ENCODE data around the gene SLC27A5.
A peak's percentile ranks its signal among the peaks of the same experiment; 100 is the strongest.

Gene SLC27A5

DNA sequence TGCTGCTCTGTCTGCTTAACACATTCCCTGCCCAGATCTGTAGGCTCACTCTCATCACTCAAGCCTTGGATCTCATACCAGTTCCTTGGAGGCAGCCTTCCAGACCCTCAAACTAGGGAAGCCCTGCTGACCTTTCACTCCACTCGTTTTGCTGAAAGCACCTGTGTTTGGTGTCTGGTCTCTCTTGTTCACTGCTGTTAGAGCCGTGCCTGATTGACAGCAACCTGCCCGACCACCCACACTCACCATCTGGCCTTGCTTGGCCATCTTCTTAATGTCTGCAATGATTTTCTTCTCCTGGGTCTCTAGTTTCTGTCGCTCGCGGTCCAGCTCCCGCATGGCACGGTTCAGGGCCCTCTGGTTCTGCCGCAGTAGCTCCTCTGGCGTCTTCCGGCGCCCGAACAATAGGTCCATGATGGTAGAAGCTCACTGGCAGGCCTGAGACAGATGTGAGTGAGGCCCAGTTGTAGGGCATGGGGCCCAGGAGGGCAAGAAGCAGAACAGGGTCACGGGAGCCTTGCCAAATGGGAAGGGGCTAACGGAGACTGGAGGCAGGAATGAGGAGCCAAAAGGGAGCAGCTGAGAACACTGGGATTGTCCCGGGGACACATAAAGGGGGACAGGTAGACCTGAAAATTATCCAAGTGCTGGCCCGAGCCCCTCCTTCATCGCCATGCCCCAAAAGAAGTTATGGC is 42.2 kb upstream of the SLC27A5 start:
- Mint-ChIP-seq H3K4me1 (peaks cover 43% of the 10 kb centered on the region), H3K36me3 (peaks cover 19% of the 10 kb centered on the region), H3K27ac (peak overlapping the region; percentile 99), H3K27me3 (no peaks in the 10 kb centered on the region), H3K9me3 (no peaks in the 10 kb centered on the region), H3K4me3 (peak overlapping the region; percentile 97)

DNA sequence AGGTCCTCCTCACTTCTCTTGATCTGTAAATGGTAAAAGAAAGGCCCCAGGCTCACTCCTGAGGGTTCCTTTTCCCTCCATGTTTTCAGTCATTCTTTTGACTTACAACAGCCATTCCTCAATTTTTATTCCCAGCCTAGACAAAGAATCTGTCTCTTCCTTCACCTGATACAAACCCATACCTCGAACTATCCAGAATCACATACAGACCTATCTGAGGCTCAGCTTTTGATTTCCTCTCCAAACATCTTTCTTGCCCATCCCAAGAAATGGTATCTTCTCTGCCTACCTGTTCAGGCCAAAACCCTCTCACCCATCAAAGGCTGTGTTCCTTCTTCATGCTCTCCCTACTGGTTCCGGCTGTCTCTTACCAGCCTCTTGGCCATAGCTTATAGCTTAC is 40.9 kb upstream of the SLC27A5 start:
- Mint-ChIP-seq H3K9me3 (no peaks in the 10 kb centered on the region), H3K4me3 (peak overlapping the region; percentile 15), H3K27ac (peak overlapping the region; percentile 71), H3K4me1 (peaks cover 43% of the 10 kb centered on the region), H3K36me3 (peaks cover 23% of the 10 kb centered on the region), H3K27me3 (no peaks in the 10 kb centered on the region)

DNA sequence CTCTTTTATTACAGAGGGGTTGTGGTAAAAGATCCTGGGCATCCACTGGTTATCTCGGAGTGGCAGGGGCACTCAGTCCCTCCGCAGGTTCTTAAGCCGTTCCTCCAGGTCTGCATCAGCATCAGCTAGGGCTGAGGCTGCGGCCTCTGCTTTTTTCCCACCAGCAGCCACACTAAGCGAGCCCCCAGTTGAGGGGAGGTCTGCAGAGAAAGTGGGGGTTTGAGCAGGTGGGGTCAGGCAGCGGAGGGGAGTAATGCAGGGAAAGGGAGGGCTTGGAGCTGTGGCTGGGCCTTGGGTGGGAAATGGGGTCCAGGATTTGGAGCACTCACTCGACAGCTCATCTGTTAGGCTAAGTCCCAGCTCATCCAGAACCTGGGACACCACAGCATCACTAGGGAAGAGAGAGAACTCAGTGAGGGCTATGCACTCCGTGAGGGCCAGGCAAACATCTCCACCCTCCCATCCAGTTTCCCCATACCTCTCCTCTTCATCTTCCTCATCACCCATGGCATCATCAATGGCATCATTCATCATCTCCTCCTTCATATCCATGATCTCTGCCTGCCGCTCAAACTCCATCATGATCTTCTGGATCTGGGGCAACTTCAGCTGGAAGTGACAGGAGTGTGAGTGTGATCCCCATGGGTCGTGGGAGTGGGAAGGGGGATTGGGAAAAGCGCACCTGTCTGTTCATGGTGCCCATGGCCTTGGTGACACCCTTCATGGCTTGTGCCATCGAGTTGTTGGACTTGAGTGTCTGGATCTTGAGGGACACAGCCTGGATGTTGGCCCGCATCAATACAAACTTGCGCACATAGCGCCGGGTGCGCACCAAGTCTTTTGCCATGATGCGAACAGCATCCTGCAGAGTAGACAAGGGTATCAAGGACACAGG is 40.0 kb upstream of the SLC27A5 start:
- H3K4me3 Mint-ChIP-seq, result no peak overlapping the region

DNA sequence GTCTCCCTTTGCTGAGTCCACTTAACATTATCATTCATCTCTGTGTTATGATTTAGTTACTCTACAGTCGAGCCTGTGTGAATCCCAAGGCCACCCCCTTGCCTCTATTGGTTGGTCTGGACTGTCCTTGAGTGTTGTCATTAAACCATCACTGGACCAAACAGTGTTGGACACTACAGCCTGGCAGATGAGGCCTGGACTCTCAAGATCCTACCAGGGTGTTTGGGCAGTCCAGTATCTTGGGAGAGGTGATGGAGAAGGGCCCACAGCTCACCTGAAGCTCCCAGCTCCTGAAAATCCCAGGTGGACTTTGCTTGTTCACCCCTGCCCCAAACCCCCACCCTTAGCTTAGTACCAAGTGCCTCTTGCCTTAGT is 39.3 kb upstream of the SLC27A5 start:
- no peak overlapping the region for H3K4me3 Mint-ChIP-seq
- no peak overlapping the region for H3K27ac Mint-ChIP-seq
- H3K4me1 Mint-ChIP-seq, result peaks cover 36% of the 10 kb centered on the region
- no peaks in the 10 kb centered on the region for H3K9me3 Mint-ChIP-seq
- H3K36me3 Mint-ChIP-seq, result peaks cover 24% of the 10 kb centered on the region
- H3K27me3 Mint-ChIP-seq, result no peaks in the 10 kb centered on the region

More for the DNA sequence above, 40.0 kb upstream of the SLC27A5 start:
- H3K27me3 Mint-ChIP-seq, result no peaks in the 10 kb centered on the region
- H3K36me3 Mint-ChIP-seq, result peaks cover 23% of the 10 kb centered on the region
- no peak overlapping the region for H3K27ac Mint-ChIP-seq
- H3K4me1 Mint-ChIP-seq, result peaks cover 36% of the 10 kb centered on the region
- H3K9me3 Mint-ChIP-seq, result no peaks in the 10 kb centered on the region

DNA sequence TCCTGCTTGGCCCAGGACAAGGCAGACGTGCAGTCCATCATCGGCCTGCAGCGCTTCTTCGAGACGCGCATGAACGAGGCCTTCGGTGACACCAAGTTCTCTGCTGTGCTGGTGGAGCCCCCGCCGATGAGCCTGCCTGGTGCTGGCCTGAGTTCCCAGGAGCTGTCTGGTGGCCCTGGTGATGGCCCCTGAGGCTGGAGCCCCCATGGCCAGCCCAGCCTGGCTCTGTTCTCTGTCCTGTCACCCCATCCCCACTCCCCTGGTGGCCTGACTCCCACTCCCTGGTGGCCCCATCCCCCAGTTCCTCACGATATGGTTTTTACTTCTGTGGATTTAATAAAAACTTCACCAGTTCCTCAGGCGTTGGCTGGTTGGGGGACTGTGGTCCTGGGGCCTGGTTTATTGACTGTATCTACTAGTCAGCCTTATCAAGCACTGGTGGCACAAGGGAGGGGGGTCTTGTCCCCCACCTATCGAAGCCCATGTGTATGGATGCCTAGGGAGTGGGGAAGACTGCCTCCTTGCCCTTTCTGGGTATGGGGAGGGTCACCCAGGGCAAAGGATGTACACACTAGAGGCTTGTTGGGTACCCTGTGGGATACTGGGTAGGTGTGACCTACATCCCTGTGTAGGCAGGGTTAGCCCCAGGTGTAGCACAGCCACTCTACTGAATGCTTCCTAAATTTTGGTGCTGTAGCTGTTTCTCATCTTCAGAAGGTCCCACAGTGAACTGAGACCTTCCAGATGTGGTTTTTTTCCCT is 38.8 kb upstream of the SLC27A5 start:
- Mint-ChIP-seq H3K36me3 (peaks cover 29% of the 10 kb centered on the region), H3K27me3 (no peaks in the 10 kb centered on the region), H3K27ac (peak overlapping the region; percentile 35), H3K4me3 (no peak overlapping the region), H3K9me3 (no peaks in the 10 kb centered on the region), H3K4me1 (peaks cover 40% of the 10 kb centered on the region)

DNA sequence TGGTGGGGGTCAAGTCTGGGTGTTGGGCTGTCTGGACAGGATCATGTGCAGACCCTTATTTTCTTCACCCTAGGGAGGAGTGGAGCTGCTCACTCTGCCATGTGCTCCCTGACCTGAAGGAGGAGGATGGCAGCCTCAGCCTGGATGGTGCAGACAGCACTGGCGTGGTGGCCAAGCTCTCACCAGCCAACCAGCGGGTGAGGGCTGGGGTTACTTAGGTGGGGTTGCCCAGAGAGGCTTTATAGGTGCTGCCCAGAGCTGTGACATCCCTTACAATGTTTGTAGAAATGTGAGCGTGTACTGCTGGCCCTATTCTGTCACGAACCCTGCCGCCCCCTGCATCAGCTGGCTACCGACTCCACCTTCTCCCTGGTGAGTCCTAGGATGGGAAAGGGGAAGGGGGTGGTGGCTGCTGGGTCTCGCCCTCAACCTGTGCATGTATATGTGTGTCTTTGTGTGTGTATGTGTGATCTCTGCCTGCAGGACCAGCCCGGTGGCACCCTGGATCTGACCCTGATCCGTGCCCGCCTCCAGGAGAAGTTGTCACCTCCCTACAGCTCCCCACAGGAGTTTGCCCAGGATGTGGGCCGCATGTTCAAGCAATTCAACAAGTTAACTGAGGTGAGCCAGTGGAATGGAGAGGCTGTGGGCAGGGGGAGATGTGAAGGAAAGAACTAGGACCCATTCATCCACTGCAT is 38.0 kb upstream of the SLC27A5 start:
- H3K27me3 Mint-ChIP-seq, result no peaks in the 10 kb centered on the region
- H3K27ac Mint-ChIP-seq, result peak overlapping the region; percentile 90
- H3K36me3 Mint-ChIP-seq, result peaks cover 33% of the 10 kb centered on the region
- peaks cover 34% of the 10 kb centered on the region for H3K4me1 Mint-ChIP-seq
- H3K9me3 Mint-ChIP-seq, result no peaks in the 10 kb centered on the region
- no peak overlapping the region for H3K4me3 Mint-ChIP-seq

DNA sequence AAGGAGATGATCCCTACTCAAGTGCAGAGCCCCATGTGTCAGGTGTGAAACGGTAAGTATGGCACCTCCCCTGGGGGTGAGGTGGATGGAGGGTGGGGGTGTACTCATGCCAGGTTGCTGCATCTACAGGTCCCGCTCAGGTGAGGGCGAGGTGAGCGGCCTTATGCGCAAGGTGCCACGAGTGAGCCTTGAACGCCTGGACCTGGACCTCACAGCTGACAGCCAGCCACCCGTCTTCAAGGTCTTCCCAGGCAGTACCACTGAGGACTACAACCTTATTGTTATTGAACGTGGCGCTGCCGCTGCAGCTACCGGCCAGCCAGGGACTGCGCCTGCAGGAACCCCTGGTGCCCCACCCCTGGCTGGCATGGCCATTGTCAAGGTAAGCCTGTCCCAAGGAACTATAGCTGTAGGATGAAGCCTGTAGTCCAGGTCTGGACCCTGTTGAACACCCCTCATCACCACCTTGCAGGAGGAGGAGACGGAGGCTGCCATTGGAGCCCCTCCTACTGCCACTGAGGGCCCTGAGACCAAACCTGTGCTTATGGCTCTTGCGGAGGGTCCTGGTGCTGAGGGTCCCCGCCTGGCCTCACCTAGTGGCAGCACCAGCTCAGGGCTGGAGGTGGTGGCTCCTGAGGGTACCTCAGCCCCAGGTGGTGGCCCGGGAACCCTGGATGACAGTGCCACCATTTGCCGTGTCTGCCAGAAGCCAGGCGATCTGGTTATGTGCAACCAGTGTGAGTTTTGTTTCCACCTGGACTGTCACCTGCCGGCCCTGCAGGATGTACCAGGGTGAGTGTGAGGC is 37.3 kb upstream of the SLC27A5 start:
- Mint-ChIP-seq H3K27me3 (no peaks in the 10 kb centered on the region), H3K27ac (peak overlapping the region; percentile 90), H3K4me3 (no peak overlapping the region), H3K9me3 (no peaks in the 10 kb centered on the region), H3K4me1 (peaks cover 33% of the 10 kb centered on the region), H3K36me3 (peaks cover 33% of the 10 kb centered on the region)

DNA sequence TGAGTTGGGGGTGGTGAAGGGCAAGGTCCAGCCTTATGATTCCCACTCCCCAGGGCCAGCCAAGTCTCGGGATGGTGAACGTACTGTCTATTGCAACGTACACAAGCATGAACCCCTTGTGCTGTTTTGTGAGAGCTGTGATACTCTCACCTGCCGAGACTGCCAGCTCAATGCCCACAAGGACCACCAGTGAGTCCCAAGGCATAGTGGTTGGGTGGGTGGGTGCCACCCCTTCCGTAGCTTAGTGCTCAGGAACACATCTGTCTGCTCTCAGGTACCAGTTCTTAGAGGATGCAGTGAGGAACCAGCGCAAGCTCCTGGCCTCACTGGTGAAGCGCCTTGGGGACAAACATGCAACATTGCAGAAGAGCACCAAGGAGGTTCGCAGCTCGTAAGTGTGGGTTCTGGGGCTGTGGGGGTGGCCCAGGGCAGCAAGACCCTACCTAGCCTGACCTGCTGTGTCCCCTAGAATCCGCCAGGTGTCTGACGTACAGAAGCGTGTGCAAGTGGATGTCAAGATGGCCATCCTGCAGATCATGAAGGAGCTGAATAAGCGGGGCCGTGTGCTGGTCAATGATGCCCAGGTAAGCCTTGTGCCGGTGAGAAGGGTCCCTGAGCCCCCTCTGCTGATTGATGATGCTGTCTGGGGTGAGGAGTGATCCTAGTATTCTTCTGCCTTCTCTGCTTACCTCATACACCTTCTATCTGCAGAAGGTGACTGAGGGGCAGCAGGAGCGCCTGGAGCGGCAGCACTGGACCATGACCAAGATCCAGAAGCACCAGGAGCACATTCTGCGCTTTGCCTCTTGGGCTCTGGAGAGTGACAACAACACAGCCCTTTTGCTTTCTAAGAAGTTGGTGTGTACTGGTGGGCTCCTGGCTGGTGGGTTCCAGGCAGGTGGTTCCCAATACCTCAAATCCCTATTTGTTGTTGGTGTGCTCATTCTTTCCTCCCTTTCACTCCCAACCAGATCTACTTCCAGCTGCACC is 35.8 kb upstream of the SLC27A5 start:
- peak overlapping the region; percentile 96 for H3K4me3 Mint-ChIP-seq
- peaks cover 29% of the 10 kb centered on the region for H3K4me1 Mint-ChIP-seq
- H3K27ac Mint-ChIP-seq, result peak overlapping the region; percentile 36
- no peaks in the 10 kb centered on the region for H3K9me3 Mint-ChIP-seq
- H3K27me3 Mint-ChIP-seq, result no peaks in the 10 kb centered on the region
- peaks cover 26% of the 10 kb centered on the region for H3K36me3 Mint-ChIP-seq

DNA sequence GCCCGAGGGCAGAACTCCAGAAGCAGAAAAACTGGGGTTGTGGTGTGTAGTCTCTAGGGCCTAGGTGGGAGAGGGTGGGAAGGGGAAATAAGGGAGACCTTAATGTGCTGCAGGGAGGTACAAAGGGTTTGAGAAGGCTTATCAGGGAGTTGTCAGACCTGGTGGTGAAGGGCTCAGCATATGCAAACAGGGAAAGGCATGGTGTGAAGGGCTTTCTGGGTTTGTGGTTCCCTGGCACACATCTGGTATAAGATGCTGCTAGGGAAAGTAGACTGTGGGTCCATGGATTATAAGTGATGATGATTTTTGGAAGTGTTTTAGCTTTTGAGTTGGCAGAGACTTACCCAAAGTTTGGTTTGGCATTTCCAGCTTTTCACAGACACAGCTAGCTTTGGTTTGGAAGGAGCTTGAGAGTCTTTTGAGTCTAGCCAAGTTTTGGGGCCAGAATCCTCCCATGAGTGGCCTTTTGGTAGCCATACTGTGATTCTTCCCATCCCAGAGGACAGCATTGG is 34.3 kb upstream of the SLC27A5 start:
- peaks cover 26% of the 10 kb centered on the region for H3K4me1 Mint-ChIP-seq

DNA sequence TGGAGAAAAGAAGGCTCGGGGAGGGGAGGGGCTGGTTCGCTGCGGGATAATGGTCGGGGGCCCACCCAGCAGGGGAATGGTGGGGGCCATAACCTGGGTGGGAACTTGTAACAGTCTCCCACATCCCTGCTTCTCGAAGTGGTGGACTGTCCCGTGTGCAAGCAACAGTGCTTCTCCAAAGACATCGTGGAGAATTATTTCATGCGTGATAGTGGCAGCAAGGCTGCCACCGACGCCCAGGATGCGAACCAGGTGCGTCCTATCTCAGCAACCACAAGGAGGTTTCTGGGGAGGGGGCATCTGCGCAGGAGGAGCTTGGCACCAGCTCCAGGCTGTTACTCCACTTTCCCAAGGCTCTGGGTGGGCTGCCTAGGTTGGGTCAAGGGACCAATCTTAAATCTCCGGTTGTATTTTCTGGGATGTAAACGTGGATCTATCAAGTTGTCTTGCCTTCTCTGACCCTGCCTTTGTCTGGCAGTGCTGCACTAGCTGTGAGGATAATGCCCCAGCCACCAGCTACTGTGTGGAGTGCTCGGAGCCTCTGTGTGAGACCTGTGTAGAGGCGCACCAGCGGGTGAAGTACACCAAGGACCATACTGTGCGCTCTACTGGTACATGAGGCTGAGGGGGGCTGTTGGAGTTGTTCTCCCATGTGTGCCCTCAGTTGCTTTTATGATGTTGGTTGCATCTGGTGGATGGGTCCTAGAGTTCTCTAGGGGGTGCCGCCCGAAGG is 33.7 kb upstream of the SLC27A5 start:
- Mint-ChIP-seq H3K9me3 (no peaks in the 10 kb centered on the region), H3K4me3 (peak overlapping the region; percentile 96), H3K4me1 (peaks cover 26% of the 10 kb centered on the region), H3K36me3 (peaks cover 22% of the 10 kb centered on the region), H3K27me3 (no peaks in the 10 kb centered on the region), H3K27ac (peak overlapping the region; percentile 95)

More for the DNA sequence above, 34.3 kb upstream of the SLC27A5 start:
- Mint-ChIP-seq H3K27me3 (no peaks in the 10 kb centered on the region), H3K4me3 (peak overlapping the region; percentile 96), H3K36me3 (peaks cover 23% of the 10 kb centered on the region), H3K27ac (peak overlapping the region; percentile 95), H3K9me3 (no peaks in the 10 kb centered on the region)

DNA sequence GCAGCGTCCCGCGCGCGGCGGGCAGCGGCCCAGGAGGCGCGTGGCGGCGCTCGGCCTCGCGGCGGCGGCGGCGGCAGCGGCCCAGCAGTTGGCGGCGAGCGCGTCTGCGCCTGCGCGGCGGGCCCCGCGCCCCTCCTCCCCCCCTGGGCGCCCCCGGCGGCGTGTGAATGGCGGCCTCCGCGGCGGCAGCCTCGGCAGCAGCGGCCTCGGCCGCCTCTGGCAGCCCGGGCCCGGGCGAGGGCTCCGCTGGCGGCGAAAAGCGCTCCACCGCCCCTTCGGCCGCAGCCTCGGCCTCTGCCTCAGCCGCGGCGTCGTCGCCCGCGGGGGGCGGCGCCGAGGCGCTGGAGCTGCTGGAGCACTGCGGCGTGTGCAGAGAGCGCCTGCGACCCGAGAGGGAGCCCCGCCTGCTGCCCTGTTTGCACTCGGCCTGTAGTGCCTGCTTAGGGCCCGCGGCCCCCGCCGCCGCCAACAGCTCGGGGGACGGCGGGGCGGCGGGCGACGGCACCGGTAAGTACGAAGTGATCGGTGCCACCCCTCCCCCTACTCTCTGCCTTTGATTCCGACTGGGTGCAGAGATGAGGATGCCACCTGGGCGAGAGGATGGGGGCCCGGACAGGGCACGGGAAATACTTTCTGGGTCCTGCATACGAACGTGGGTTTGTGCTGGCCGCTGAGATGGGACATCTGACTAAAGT is 32.9 kb upstream of the SLC27A5 start:
- Mint-ChIP-seq H3K9me3 (no peaks in the 10 kb centered on the region), H3K4me3 (peak overlapping the region; percentile 96), H3K27ac (peak overlapping the region; percentile 95), H3K36me3 (peaks cover 20% of the 10 kb centered on the region), H3K27me3 (no peaks in the 10 kb centered on the region), H3K4me1 (peaks cover 26% of the 10 kb centered on the region)

DNA sequence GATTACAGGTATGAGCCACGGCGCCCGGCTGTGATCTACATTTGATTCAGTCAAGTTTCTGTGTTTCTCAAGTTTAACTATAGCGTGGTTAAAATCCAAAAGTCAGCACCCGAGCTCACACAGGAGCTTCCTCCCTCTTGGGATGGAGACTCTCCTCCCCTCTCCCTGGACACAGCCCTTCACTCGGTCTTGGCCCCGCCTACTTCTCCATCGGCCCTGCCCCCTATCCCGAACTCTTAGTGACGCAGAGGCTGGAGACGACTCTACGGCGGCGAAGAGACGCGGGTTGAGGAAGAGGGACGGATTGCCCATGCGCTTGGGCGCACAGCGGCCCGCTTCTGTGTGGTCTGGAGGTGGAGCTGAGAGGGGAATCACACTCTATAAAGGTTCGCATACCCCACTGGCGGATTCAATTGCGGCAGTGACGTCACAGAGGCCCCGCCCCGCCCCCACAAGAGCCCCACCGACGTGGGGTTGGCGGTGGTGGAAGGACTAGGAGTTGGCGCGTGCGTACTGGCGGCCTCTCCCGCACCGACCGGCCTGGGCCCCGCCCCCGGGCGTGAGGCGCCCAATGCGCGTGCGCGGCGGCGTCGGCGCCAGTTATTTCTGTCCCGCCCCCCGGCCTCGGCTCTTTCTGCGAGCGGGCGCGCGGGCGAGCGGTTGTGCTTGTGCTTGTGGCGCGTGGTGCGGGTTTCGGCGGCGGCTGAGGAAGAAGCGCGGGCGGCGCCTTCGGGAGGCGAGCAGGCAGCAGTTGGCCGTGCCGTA is 32.2 kb upstream of the SLC27A5 start, which contains the start of gene TRIM28:
Gene TRIM28, plus strand, starts transcription at position 239 of the 765 bp plus-strand sequence. CDS start 694 bp downstream, outside the sequence.
- Mint-ChIP-seq H3K9me3 (no peaks in the 10 kb centered on the region), H3K4me3 (peak within 1 kb of the TSS; percentile 96), H3K27ac (peak within 1 kb of the TSS; percentile 99), H3K36me3 (peaks cover 20% of the 10 kb centered on the region), H3K27me3 (peaks cover 2% of the 10 kb centered on the region), H3K4me1 (peaks cover 26% of the 10 kb centered on the region)
